ENCODE measurements around the gene RAB3GAP2. TPM values are rescaled to one million over a fixed set of nuclear protein-coding genes. Genes with fewer than 3 reads are reported as not detected.
"Not testable (repeated sequence)": the region's sequence is repeated elsewhere in the genome, so short reads cannot be mapped to it uniquely, and the experiment has no call there.

RAB3GAP2 gene
- total RNA-seq, 1 donor from 2014 or later, result 28.9 TPM

DNA sequence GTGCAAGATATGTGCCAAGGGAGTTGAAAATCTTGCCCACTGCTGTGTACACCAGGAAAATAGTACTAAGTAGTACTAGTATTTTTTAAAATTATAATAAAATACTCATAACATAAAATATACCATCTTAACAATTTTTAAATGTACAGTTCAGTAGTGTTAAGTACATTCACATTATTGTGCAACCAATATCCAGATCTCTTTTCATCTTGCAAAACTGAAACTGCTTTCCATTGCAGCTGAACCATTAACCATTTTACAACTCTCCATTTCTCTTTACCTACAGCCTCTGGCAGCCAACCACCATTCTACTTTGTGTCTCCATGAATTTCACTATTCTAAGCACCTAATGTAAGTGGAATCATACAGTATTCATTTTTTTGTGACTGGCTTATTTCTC, 19.3 kb upstream of the RAB3GAP2 start:
- no peak for DNase-seq (ENCODE audit: extremely low read depth, low read depth, low spot score)

DNA sequence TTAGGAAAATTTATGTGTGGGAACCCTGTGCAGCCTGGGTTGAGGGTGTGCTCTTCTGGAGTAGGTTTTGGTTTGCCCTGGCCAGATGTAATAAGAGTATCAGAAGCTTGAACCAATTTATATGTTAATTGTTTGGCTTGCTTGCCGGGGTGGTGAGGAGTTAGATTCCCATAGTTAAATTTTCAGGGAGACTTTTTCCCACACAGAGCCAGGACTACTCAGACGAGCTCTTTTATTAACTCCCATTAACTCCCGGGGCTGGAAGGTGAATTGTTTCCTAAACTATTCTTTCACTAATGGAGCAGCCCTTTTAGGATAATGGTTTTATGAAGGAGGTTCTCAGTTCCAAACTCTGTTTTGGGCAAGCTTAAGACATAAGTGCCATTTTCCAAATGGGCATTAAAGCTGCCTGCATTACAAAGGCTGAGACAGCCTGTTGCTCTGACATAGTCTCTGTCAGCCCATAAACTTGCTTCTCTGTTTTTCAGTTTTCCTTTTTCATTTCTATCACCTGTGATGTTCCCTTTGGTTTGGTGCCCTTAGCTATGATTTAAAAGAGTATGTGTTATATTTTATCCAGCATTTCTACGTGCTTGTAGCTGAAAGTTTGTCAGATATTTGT, 18.0 kb upstream of the RAB3GAP2 start:
- DNase-seq (ENCODE audit: extremely low read depth, low read depth, low spot score), result no peak

DNA sequence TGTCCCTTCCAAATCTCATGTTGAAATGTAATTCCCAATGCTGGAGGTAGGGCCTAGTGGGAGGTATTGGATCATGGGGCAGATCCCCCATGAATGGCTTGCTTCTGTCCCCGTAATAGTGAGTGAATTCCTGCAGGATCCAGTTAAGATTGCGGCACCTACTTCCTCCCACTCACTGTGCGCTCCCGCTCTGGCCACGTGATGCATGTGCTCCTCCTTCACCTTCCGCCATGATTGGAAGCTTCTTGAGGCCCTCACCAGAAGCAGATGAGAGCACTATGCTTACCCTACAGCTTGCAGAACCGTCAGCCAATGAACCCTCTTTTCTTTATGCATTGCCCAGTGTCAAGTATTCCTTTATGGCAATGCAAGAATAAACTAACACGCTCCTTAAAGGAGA, 14.9 kb upstream of the RAB3GAP2 start:
- no peak for DNase-seq (ENCODE audit: extremely low read depth, low read depth, low spot score)

DNA sequence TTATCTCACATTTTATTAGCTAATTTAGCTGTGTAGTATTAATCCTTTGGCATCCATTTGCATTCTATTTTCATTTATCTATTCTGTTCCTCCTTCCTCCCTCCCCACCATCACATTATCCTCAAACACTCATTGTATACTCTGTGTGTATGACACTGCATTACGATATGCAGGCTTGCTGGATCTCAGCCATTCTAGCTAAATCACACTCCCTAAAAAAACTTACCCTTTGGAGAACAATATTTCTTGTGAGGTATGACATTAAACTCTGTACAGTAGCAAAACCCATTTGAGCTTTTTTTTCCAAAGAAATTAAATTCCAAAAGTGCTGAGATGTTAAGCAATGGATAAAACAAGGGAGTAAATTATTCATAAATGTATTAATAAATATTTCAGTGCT, 11.4 kb upstream of the RAB3GAP2 start:
- no peak for DNase-seq (ENCODE audit: extremely low read depth, low read depth, low spot score)

DNA sequence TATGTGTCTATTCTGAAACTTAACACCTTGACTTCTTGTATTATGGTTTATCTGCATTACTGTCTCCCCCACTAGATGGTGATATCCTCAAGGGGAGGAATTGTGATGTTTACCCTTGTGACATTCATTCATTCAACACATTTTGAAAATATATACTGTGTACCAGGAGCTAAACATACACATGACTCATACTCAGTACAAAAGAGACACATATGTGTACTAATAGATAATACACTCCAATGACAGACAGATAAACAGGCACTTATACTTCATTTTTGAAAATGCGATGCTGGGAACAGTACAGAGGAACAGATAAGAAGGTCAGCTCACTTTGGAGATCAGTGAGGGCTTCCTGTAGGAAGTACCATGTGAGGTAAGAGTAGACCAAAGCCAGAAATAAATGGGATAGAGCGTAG, 8.9 kb upstream of the RAB3GAP2 start:
- no peak for DNase-seq (ENCODE audit: extremely low read depth, low read depth, low spot score)

DNA sequence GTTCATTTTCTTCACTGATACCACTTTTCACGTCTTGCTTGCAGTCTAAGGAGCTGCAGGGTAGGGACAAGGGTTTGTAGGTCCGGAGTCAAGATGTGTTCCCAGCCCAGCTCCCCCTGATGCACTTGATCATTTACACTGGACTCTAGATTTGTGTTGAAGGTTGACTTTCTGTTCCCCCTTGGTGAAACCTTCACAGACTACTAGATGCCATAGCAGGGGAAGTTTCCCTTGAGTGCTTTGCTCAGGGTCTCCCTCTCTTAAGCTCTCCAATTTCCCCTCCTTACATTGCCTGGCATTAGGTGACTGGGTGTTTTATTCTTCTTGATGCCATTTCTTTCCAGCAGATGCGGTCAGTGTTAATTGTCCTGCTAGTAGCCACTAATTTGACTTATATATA, 8.0 kb upstream of the RAB3GAP2 start:
- DNase-seq (ENCODE audit: extremely low read depth, low read depth, low spot score), result no peak

DNA sequence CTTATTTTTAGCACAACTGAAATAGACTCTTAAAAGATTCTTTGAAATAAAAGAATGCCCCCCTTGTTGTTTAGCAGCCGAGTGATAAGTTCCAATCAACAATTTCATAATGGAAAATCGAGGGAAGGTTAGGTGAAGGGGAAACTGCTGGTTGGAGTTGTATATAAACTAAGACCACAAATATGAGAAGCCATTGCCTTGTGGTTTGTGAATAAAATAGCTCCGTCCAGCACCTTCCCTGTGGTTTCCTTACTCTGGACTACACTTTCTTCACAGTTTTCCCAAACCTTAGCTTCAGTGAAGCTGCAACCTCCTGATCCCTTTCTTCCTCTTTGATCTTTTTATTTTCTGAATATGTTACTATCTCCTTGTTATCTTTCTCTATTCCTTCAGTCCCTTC, 6.7 kb upstream of the RAB3GAP2 start:
- no peak for DNase-seq (ENCODE audit: extremely low read depth, low read depth, low spot score)

DNA sequence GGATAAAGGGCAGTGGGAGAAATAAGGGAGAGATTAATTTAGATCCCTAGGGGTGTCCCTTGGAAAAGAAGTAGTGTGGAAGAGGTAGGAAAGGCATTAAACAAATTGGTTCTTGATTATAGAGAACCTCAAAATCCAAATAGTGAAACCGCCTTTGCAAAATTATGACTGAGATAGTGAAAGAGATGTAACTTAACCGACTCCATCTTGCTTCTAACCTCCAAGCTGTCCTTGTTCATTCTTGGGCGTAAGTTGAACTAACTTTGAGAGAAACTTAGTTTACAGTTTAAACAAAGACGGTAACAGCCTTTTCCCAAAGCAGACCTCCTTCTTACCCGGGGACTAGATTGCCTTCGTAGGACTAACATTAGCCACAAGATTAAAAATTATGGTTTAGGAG, 3.2 kb upstream of the RAB3GAP2 start:
- no peak for DNase-seq (ENCODE audit: extremely low read depth, low read depth, low spot score)

DNA sequence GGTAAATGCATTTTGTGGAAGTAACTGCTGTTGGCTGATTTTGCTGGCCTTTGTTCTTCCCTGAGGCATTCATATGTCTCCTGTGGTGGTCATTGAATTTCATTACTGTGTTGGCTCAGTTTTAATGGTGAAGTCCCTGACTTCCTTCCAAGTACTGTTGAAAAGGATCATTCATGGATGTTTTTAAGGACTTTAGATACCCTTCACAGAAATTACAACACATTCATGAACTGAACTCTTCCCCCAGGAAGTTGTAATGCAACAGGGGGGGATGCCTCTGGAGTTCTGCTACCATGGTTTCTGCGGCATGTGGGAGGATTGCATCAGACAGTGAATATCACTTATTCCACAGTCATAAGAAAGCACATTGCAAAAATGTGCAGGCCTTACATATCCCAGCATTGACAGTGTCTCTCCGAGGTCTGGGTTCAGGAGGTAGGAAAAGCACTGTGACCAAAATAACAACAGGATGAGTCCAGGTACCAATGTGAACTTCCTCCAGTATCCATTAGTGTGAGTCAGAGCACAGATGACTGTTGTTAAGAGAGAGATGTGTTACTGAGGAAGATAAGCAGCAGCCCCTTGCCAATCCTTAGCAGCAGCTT, 2.1 kb upstream of the RAB3GAP2 start:
- DNase-seq (ENCODE audit: extremely low read depth, low read depth, low spot score), result no peak

DNA sequence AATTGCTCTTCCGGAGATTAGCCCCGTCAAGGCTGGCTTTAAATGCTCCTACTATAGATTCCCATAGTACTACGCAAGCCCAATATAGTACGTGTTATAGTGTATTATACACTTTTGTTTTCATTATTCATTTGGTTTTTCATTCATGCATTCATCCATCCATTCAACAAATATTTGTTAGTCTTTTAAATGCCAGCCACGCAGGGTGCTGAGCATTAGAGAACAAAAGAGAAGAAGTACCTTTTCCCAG, 513 bp upstream of the RAB3GAP2 start:
- no peak for DNase-seq (ENCODE audit: extremely low read depth, low read depth, low spot score)

DNA sequence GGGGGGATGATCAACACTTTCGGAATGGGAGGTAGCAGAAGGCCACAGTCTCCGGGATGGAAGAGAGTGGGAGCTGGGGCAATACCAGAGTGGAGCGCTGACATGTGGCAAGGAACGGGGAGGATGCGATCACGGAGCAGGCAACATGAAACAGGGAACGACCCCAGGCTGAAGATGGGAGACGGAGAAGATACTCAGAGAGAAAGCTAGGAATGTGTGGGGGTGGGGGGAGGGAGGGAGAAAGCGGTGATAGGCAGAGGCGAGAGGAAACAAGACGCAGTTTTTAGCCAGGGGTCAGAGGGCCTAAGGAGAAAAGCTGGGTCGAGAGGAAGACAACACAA, 577 bp downstream of the RAB3GAP2 start:
- DNase-seq (ENCODE audit: extremely low read depth, low read depth, low spot score), result no peak

DNA sequence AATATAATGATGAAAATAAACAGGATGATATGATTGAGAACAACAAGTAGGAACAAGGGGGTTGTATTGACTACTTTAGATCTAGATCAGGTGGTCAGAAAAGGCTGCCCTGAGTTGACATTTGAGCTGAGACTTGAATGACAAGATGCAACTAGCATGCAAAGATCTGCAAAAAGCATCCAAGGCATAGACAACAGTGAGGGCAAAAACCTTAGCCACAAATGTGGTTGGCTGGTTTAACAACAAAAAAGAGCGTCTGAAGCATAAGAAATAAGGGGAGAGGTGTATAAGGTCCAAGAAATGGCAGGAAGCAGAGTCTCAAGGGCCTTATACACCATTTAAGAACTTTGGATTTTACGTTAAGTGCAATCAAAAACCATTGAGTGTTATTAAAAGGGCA, 3.2 kb downstream of the RAB3GAP2 start:
- DNase-seq (ENCODE audit: extremely low read depth, low read depth, low spot score), result no peak

DNA sequence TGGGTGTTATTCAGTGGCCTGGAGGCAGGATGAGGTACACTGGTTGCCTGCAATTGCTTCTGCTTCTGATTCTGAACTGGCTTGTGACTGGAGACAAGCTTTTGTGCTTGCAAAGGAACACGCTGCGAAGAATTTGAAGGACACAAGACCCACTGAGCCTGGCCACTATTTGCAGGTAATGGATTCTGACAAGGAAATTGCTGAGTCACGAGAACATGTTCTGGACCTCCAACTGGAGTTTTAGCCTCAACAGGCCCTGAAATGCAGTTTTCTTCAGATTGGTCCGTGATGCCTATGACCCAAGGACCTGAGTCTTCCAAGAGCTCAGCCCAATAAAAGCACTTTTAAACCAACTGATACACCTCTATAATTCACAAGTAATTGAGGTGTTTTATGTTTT, 4.6 kb downstream of the RAB3GAP2 start:
- no peak for DNase-seq (ENCODE audit: extremely low read depth, low read depth, low spot score)

DNA sequence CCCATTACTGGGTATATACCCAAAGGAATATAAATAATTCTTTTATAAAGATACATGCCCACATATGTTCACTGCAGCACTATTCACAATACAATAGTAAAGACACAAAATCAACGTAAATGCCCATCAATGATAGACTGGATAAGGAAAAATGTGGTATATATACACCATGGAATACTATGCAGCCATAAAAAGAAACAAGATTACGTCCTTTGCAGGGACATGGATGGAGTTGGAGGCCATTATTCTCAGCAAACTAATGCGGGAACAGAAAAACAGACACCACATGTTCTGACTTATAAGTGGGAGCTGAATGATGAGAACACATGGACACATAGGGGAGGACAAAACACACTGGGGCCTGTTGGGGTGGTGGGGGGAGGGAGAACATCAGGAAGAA, 12.0 kb downstream of the RAB3GAP2 start:
- not testable (repeated sequence) for DNase-seq (ENCODE audit: extremely low read depth, low read depth, low spot score)

DNA sequence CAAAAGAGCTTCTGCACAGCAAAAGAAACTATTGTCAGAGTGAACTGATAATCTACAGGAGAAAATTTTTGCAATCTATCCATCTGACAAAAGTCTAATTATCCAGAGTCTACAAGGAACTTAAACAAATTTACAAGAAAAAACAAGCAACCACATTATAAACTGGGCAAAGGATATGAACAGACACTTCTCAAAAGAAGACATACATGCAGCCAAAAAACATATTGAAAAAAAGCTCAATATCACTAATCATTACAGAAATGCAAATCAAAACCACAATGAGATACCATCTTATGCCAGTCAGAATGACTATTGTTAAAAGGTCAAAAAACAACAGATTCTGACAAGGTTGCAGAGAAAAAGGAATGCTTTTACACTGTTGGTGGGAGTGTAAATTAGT, 12.5 kb downstream of the RAB3GAP2 start:
- not testable (repeated sequence) for DNase-seq (ENCODE audit: extremely low read depth, low read depth, low spot score)

DNA sequence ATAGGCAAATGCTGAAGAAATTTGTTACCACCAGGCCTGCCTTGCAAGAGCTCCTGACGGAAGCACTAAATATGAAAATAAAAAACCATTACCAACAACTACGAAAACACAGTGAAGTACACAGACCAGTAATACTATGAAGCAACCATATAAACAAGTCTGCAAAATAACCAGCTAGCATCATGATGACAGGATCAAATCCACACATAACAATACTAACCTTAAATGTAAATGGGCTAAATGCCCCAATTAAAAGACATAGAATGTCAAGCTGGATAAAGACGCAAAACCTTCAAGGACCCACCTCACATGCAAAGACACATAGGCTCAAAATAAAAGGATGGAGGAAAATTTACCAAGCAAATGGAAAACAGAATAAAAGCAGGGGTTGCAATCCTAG, 16.1 kb downstream of the RAB3GAP2 start:
- not testable (repeated sequence) for DNase-seq (ENCODE audit: extremely low read depth, low read depth, low spot score)

DNA sequence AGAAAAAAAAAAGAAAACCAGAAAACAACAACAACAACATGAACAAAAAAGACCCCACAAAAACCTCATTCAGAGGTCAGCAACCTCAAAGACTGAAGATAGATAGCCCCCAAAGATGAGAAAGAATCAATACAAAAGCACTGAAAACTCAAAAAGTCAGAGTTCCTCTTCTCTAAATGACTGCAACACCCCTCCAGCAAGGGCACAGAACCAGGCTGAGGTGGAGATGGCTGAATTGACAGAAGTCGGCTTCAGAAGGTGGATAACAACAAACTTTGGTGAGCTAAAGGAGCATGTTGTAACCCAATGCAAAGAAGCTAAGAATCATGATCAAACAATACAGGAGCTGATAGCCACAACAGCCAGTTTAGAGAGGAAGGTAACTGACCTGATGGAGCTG, 17.0 kb downstream of the RAB3GAP2 start:
- DNase-seq (ENCODE audit: extremely low read depth, low read depth, low spot score), result no peak

DNA sequence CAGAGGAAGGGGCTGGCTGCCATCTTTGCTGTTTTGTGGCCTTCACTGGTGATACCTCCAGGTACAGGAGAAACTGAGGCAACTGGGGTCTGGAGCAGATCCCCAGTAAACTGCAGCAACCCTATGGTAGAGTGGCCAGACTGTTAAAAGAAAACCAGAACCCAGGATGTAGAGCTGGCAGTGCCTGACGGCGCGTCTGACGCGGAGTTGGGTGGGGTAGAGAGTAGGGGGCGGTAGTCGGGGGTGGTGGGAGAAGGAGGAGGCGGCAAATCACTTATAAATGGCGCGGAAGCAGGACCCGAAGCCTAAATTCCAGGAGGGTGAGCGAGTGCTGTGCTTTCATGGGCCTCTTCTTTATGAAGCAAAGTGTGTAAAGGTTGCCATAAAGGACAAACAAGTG, 19.0 kb downstream of the RAB3GAP2 start:
- not testable (repeated sequence) for DNase-seq (ENCODE audit: extremely low read depth, low read depth, low spot score)

DNA sequence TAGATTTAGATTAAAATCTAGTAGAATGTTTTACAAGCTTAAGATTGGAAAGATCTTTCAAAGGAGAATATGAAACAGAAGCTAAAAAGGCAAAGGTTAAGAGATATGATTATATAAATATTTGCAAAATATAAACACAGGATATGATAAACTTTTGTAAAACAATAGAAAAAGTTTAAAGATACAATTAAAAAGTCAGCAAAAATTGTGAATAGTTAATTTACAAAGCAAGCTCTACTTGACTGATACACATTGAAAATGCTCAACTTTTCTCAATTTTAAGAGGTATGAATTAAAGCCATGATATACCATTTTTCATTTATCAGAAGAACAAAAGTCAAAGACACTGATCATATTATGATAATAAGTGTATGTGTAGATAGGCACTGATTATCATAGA, 21.0 kb downstream of the RAB3GAP2 start:
- no peak for DNase-seq (ENCODE audit: extremely low read depth, low read depth, low spot score)

DNA sequence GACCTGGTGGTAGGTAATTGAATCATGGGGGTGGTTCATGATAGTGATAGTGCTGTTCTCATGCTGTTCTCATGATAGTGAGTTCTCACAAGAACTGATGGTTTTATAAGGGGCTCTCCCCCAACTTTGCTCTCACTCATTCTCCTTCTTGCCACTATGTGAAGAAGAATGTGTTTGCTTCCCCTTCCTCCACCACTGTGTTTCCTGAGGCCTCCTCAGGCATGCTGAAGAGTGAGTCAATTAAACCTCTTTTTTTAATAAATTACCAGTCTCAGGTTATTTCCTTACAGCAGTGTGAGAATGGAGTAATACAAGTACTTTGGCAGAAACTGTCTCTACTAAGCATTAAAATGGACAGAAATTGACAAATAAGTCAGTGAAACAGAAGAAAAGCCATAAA, 21.6 kb downstream of the RAB3GAP2 start:
- DNase-seq (ENCODE audit: extremely low read depth, low read depth, low spot score), result no peak

DNA sequence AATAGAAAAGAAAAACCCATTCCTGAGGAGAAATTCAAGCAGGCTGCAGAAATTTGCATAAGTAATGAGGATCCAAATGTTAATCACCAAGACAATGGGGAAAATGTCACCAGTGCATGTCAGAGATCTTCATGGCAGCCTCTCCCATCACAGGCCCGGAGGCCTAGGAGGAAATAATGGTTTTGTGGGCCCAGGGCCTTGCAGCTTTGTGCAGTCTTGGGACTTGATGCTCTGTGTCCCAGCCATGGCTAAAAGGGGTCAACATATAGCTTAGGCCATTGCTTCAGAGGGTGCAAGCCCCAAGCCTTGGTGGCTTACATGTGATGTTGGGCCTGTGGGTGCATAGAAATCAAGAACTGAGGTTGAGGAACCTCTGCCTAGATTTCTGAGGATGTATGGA, 22.7 kb downstream of the RAB3GAP2 start:
- no peak for DNase-seq (ENCODE audit: extremely low read depth, low read depth, low spot score)

DNA sequence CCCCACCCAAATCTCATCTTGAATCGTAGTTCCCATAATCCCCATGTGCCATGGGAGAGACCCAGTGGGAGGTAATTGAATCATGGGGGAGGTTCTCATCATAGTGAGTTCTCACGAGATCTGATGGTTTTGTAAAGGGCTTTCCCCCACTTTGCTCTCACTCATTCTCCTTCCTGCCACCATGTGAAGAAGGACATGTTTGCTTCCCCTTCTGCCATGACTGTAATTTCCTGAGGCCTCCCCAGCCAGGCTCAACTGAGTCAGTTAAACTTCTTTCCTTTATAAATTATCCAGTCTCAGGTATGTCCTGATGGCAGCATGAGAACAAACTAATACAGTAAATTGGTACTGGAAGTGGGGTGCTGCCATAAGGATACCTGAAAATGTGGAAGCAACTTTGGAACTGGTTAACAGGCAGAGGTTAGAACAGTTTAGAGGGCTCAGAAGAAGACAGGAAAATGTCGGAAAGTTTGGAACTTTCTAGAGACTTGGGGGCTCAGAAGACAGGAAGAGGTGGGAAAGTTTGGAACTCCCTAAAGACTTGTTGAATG, 23.5 kb downstream of the RAB3GAP2 start:
- DNase-seq (ENCODE audit: extremely low read depth, low read depth, low spot score), result not testable (repeated sequence)

DNA sequence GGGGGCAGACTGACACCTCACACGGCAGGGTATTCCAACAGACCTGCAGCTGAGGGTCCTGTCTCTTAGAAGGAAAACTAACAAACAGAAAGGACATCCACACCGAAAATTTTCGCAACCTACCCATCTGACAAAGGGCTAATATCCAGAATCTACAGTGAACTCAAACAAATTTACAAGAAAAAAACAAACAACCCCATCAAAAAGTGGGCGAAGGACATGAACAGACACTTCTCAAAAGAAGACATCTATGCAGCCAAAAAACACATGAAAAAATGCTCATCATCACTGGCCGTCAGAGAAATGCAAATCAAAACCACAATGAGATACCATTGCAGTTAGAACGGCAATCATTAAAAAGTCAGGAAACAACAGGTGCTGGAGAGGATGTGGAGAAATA, 26.4 kb downstream of the RAB3GAP2 start:
- not testable (repeated sequence) for DNase-seq (ENCODE audit: extremely low read depth, low read depth, low spot score)
